GM18861 (cell line): ENCODE data around the gene PRDM16.

ENCODE experiments used
- ATAC-seq: cut with Tn5 transposase; IDR thresholded peaks from one replicate; pipeline ENCODE4 v1.9.1; 2021; ENCODE audit not compliant: unreplicated experiment

The PRDM16 gene

GRCh38 chr1:3120994-3121393 lies 52.0 kb downstream of the PRDM16 start:
- ATAC-seq: no peak

GRCh38 chr1:3121401-3122210 lies 52.6 kb downstream of the PRDM16 start:
- ATAC-seq: no peak

- ATAC-seq: no peak
Observed at GRCh38 chr1:3122311-3122710, 53.3 kb downstream of the PRDM16 start.

GRCh38 chr1:3124246-3124645 lies 55.2 kb downstream of the PRDM16 start:
- no peak for ATAC-seq

GRCh38 chr1:3125078-3125477 lies 56.1 kb downstream of the PRDM16 start:
- no peak for ATAC-seq

- no peak for ATAC-seq
Observed at GRCh38 chr1:3125546-3126368, 56.8 kb downstream of the PRDM16 start.

- no peak for ATAC-seq
Observed at GRCh38 chr1:3126756-3127678, 58.0 kb downstream of the PRDM16 start.

GRCh38 chr1:3127738-3128137 lies 58.7 kb downstream of the PRDM16 start:
- ATAC-seq: no peak

GRCh38 chr1:3128431-3129132 lies 59.6 kb downstream of the PRDM16 start:
- ATAC-seq: no peak

GRCh38 chr1:3129133-3129490 lies 60.1 kb downstream of the PRDM16 start:
- ATAC-seq: no peak

GRCh38 chr1:3130268-3130667 lies 61.3 kb downstream of the PRDM16 start:
- ATAC-seq: no peak

GRCh38 chr1:3132660-3133059 lies 63.7 kb downstream of the PRDM16 start:
- no peak for ATAC-seq

- ATAC-seq: no peak
Observed at GRCh38 chr1:3133686-3134085, 64.7 kb downstream of the PRDM16 start.

GRCh38 chr1:3134381-3135072 lies 65.5 kb downstream of the PRDM16 start:
- no peak for ATAC-seq

GRCh38 chr1:3135073-3135702 lies 66.2 kb downstream of the PRDM16 start:
- no peak for ATAC-seq

- no peak for ATAC-seq
Observed at GRCh38 chr1:3135744-3136455, 66.9 kb downstream of the PRDM16 start.

GRCh38 chr1:3136532-3136931 lies 67.5 kb downstream of the PRDM16 start:
- ATAC-seq: no peak

GRCh38 chr1:3137111-3138100 lies 68.4 kb downstream of the PRDM16 start:
- no peak for ATAC-seq
